AML-193 (cell line): ENCODE measurements around the gene MYOM1.
A peak's percentile ranks its signal among the peaks of the same experiment; 100 is the strongest.
"Not testable (repeated sequence)": the region's sequence is repeated elsewhere in the genome, so short reads cannot be mapped to it uniquely, and the experiment has no call there.

ENCODE experiments used
- DNase-seq, 2 experiments: peaks; one replicate each; lab custom pipeline; 2025; lab: John Stamatoyannopoulos, UW

Gene MYOM1

DNA sequence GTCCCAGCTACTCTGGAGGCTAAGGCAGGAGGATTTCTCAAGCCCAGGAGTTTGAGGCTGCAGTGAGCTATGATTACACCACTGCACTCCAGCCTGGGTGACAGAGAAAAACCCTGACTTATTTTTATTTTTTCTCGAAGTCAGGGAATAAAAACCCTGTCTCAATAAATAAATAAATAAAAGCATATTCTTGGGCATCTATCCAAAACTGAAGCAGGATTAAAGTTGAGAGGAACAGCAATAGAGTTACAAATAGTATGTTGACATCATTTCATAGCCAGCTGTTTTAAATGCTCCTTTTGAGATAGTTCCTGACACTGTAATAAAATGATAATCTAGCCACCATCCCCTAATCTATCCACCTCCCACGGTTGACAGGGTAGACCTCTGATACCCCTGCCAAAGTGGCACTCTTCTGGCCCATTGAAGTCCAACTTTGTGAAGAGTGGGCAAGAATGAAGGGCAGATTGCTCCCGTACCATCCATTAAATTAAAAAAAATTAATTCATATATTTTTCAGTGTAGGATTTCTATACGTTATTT is 164.5 kb downstream of the MYOM1 start:
- no peak for DNase-seq

DNA sequence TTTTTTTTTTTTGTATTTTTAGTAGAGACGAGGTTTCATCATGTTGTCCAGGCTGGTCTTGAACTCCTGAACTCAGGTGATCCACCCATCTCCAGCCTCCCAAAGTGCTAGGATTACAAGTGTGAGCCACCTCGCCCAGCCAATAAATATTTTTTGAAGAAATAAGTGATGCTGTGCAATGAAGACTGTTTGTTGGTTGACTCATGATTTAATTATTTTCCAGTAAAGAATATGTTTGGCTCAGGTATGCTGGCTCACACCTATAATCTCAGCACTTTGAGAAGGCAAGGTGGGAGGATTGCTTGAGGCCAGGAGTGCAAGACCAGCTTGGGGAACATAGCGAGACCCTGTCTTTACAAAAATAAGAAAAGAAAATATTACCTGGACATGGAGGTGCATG is 165.0 kb downstream of the MYOM1 start:
- no peak for DNase-seq

GRCh38 chr18:3054214-3054613 is 165.6 kb downstream of the MYOM1 start:
- no peak for DNase-seq

GRCh38 chr18:3053081-3053480 is 166.7 kb downstream of the MYOM1 start:
- no peak for DNase-seq

DNA sequence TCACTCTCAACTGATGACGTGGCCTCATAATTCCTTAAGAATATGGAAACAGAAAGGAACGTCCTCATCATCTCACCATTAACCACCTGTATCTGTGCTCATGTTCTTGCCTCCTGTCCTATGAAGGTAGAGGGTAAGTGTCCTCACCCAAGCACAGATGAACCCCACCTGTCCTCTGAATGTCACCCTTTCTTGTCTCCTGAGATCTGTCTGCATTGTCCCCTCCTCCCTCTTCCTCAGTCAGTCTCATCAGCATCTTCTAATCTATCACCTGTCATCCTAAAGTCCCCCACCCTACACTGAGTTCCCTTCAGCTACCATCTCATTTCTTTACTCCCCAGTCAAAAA is 167.4 kb downstream of the MYOM1 start:
- no peak for DNase-seq

DNA sequence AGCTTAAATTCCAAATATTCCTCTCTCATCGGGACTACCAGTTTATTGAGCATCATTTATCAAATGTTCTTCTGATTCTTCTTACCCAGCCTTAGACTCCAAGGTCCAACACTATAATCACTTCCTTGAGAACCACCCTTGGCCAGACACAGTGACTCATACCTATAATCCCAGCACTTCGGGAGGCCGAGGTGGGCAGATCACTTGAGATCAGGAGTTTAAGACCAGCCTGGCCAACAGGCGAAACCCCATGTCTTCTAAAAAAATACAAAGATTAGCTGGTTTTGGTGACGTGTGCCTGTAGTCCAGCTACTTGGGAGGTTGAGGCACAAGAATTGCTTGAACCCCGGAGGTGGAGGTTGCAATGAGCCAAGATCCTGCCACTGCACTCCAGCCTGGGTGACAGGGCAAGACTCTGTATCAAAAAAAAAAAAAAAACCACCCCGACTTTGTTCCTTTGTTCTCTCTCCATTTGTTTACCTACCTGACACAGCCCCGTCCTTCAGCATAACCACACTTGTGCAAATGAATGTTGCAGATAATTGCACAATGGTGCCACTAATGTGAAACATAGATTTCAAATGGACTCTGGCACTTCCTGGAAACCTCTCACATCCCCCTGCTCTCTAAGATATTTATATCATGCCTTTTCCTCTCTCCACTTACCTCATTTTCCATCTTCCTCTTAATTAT is 167.9 kb downstream of the MYOM1 start:
- DNase-seq: peak; percentile 47 to 55

- DNase-seq: not testable (repeated sequence)
These were observed 169.8 kb downstream of the MYOM1 start for GRCh38 chr18:3049897-3050454.

DNA sequence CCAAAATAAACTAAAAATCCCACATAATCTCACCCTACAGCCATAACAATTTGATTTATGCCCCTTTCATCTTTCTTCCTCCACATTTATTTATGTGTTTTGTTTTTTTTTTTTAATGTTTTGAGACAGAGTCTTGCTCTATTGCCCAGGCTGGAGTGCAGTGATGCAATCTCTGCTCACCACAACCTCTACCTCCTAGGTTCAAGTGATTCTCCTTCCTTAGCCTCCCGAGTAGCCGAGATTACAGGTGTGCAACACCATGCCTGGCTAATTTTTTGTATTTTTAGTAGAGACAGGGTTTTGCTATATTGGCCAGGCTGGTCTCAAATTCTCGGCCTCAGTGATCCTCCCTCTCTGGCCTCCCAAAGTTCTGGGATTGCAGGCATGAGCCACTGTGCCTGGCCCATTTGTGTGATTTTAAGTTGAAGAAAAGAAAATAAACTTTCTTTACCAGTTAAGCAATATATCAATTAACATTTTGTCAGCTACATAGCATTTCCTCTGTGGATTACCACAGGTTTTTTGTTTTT is 170.9 kb downstream of the MYOM1 start:
- DNase-seq: no peak

GRCh38 chr18:3048121-3048520 is 171.6 kb downstream of the MYOM1 start:
- no peak for DNase-seq

- DNase-seq: no peak
These were observed 173.5 kb downstream of the MYOM1 start for GRCh38 chr18:3046216-3046808.

DNA sequence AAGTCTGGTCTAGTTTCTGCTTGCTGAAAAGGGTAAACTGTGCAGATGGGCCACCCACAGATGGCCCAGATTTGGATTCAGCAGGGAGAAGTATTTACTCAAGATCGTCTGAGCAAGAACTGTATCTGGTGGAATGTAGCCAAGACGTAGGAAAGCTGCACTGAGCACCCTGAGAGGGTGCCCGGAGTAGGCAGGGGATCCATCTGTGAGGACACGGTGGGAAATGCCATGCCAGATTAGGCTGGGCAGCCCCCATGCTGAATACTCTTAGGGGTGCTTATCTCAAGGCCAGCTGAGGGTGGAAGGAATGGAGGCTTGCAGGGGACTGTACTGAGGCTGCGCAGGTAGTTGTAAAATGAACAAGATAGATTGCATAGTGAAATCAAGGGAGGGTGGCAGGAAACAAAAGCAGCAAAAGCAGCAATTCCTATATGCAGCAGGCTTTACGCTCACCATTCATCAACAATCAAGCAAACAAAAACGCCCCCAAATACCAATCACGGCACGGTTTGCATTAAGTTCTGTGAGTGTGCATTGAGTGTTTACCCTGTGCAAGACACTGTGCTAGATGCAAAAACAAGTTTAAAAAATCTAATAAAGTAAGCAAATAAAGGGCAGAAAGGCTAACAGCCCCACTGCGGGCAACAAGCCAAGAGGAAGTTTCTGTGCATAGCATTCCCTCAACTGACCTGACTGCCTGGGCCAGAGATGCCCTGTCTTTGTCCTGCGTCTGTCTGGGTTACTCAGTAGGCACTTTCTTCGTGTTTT is 174.7 kb downstream of the MYOM1 start:
- DNase-seq: peak; percentile 34 to 39

DNA sequence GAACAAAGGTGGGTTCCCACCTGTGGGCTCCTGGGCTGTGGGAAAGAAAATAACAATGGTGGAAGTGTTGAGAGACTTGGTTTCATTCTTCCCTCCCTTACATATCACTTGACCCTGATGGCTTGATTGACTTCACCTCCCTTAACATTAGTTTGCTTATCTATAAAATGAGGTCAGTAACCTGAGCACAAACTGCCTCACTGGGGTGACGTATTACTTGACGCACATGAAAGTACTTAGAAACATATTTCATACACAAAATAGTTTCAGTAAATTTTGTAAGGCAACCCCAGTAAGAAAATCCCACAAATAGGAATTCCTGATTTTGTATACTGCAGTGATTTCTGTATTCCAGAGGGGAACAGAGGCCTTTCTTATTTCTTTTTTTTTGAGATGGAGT is 177.4 kb downstream of the MYOM1 start:
- DNase-seq: no peak

- no peak for DNase-seq
These were observed 177.9 kb downstream of the MYOM1 start for GRCh38 chr18:3041843-3042242.

DNA sequence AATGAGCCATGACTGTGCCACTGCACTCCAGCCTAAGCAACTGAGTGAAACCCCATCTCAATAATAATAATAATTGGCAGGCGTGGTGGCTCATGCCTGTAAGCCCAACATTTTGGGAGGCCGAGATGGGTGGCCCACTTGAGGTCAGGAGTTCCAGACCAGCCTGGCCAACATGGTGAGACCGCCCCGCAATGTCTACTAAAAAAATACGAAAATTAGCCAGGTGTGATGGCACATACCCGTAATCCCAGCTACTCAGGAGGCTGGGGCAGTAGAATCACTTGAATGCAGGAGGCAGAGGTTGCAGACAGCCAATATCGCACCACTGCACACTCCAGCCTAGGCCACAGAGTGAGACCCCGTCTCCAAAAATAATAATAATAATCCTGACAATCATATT is 178.9 kb downstream of the MYOM1 start:
- no peak for DNase-seq

- DNase-seq: no peak
These were observed 179.6 kb downstream of the MYOM1 start for GRCh38 chr18:3040173-3040572.

- DNase-seq: peak; percentile 24 to 46
These were observed 182.3 kb downstream of the MYOM1 start for GRCh38 chr18:3037423-3037915.

DNA sequence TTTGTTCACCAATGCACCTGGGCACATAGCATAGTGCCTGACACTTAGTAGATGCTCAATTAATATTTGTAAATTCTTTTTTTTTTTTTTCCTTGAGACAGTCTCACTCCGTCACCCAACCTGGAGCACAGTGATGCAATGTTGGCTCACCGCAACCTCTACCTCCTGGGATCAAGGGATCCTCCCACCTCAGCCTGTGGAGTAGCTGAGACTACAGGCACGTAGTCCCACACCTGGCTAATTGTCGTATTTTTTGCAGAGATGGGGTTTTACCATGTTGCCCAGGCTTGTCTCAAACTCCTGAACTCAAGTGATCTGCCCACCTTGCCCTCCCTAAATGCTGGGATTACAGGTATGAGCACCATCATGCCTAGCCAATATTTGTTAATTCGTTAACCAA is 183.7 kb downstream of the MYOM1 start:
- DNase-seq: no peak

DNA sequence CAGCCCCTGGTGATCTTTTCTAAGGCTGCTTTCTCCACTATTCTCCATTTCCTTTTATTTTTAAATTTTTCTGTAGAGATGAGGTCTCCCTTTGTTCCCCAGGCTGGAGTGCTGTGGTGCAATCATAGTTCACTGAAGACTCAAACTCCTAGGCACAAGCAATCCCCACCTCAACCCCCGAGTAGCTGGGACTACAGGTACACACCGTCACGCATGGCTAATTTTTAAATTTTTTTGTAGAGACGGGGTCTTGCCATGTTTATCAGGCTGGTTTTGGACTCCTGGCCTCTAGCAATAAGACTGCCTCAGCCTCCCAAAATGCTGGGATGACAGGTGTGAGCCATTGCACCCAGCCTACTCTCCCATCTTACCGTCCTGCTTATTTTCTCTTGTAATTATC is 184.1 kb downstream of the MYOM1 start:
- no peak for DNase-seq

DNA sequence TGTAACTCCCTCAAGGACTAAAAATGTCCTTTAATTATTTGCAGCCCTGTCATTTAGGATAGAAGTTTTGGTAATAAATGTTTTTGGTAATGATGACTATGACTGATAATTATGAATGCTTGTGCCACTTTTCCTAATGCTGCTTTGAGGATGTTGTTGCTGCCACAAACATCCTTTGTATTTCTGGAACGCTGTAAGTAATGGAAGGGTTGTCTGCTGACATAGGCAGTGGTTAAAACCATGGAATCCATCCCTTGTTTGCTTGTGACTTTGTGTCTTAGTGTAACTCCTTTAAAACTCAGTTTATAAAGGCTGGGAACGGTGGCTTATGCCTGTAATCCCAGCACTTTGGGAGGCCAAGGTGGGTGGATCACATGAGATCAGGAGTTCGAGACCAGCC is 187.0 kb downstream of the MYOM1 start:
- DNase-seq: no peak

GRCh38 chr18:3029215-3029952 is 190.4 kb downstream of the MYOM1 start:
- no peak for DNase-seq

- not testable (repeated sequence) for DNase-seq
These were observed 191.7 kb downstream of the MYOM1 start for GRCh38 chr18:3028115-3028514.
